ENCODE measurements around the gene CMYA5.

GRCh38 chr5:79794347-79794746 lies 104.7 kb downstream of the CMYA5 start:
- TF ChIP-seq YY1 (IDR thresholded peaks at IDR 0.05; ENCODE audit: insufficient read depth, insufficient read length) (no peak), SUZ12 (IDR thresholded peaks at IDR 0.05; ENCODE audit: extremely low read depth, insufficient read depth, insufficient read length) (no peak), ZNF274 (IDR thresholded peaks at IDR 0.05; ENCODE audit: low read depth, low read length) (no peak)

All from NT2/D1 (cell line).